DND-41 (cell line): ENCODE results near the gene SIGLEC7.

ENCODE experiments used
- CTCF ChIP-seq: IDR thresholded peaks from 2 replicates; pipeline ENCODE4 v1.5.1; 2012; ENCODE audit warnings: borderline replicate concordance, low read length, moderate library complexity, mild to moderate bottlenecking; ENCODE audit not compliant: poor library complexity, severe bottlenecking; ENCODE audit errors: extremely low read depth
- EZH2 ChIP-seq: IDR thresholded peaks from 3 replicates; pipeline ENCODE4 v1.6.1; 2012; ENCODE audit warnings: borderline replicate concordance, low read depth, mild to moderate bottlenecking, moderate library complexity, low read length, inconsistent platforms; ENCODE audit not compliant: severe bottlenecking

DNA sequence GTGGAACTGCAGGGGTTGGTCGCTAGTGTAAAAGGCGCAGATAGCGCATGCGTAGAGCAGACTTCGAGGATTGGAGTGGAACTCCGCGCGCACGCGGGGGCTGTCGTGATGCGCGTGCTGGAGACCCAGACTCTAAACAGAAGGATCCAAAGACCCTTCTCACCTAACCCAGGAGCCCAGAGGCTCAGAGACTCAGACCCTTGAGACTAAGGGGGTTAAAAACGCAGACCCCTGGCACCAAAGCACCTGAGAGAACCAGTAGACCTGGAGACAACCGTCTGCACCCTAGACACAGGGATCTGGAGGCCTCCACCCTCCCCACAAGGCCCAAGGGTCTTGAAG is 33.3 kb upstream of the SIGLEC7 start:
- TF ChIP-seq CTCF (no peak), EZH2 (no peak)
